Astrocyte (in vitro differentiated cells and primary cell): Measurements from ENCODE around the gene MYL6B.

Experiments
- CTCF ChIP-seq: IDR thresholded peaks from 2 replicates; pipeline ENCODE4 v1.5.1; 2011; ENCODE audit warnings: low read depth, mild to moderate bottlenecking, inconsistent platforms, low read length, moderate library complexity; ENCODE audit not compliant: insufficient read depth
- EZH2 ChIP-seq: IDR thresholded peaks from 2 replicates; pipeline ENCODE4 v1.6.1; 2012; ENCODE audit warnings: mild to moderate bottlenecking, low read length, inconsistent platforms; ENCODE audit not compliant: insufficient read depth

DNA sequence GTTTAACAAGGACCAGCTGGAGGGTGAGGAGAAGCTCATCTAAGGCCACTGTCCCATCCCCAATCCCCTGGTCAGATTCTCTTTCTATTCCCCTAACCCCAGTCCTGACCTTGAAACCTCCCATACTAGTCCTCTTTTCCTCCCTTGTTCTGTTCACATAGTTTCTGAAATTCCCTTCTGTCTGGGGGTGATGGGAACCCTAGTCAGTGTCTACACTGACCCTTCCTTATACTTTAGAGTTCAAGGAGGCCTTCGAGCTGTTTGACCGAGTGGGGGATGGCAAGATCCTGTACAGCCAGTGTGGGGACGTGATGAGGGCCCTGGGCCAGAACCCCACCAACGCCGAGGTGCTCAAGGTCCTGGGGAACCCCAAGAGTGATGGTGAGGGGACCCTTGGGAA is 2.4 kb downstream of the MYL6B start:
- TF ChIP-seq CTCF (no peak), EZH2 (no peak)
